ENCODE data around the gene PTHLH. TPM values are rescaled to one million over a fixed set of nuclear protein-coding genes. Genes with fewer than 3 reads are reported as not detected.

Gene PTHLH
- total RNA-seq, 1 donor from 2014 or later = 1.1 TPM

DNA sequence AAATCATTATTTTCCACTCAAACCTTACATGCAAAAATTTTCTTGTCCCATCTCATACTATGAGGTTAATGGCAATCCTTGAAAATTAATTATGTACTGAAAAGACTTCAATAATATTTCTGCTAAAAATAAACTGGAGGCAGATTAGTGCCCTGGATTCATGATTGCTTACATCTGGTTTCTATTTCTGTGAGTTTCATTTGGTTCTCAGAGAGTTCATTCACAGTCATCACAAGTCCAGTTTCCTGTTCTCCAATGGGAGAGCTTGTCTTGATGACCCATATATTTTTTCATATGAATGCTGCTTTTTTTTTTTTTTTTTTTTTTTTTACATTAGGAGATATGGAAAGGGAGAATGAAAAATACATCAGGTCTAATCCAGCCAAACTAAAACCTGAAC is 6.6 kb upstream of the PTHLH start:
- DNase-seq = no peak
- Mint-ChIP-seq H3K4me1 (ENCODE audit: low read depth, unreplicated experiment) (peaks cover 6% of the 10 kb centered on the region), H3K27me3 (ENCODE audit: unreplicated experiment) (peaks cover 18% of the 10 kb centered on the region), H3K27ac (ENCODE audit: unreplicated experiment) (no peak overlapping the region), H3K36me3 (ENCODE audit: unreplicated experiment) (no peaks in the 10 kb centered on the region), H3K4me3 (ENCODE audit: unreplicated experiment) (no peak overlapping the region), H3K9me3 (ENCODE audit: unreplicated experiment) (peaks cover 6% of the 10 kb centered on the region)
- TF ChIP-seq, protein P1, sequence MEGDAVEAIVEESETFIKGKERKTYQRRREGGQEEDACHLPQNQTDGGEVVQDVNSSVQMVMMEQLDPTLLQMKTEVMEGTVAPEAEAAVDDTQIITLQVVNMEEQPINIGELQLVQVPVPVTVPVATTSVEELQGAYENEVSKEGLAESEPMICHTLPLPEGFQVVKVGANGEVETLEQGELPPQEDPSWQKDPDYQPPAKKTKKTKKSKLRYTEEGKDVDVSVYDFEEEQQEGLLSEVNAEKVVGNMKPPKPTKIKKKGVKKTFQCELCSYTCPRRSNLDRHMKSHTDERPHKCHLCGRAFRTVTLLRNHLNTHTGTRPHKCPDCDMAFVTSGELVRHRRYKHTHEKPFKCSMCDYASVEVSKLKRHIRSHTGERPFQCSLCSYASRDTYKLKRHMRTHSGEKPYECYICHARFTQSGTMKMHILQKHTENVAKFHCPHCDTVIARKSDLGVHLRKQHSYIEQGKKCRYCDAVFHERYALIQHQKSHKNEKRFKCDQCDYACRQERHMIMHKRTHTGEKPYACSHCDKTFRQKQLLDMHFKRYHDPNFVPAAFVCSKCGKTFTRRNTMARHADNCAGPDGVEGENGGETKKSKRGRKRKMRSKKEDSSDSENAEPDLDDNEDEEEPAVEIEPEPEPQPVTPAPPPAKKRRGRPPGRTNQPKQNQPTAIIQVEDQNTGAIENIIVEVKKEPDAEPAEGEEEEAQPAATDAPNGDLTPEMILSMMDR (IDR thresholded peaks at IDR 0.05; ENCODE audit: partially characterized antibody, unreplicated experiment) = no peak

DNA sequence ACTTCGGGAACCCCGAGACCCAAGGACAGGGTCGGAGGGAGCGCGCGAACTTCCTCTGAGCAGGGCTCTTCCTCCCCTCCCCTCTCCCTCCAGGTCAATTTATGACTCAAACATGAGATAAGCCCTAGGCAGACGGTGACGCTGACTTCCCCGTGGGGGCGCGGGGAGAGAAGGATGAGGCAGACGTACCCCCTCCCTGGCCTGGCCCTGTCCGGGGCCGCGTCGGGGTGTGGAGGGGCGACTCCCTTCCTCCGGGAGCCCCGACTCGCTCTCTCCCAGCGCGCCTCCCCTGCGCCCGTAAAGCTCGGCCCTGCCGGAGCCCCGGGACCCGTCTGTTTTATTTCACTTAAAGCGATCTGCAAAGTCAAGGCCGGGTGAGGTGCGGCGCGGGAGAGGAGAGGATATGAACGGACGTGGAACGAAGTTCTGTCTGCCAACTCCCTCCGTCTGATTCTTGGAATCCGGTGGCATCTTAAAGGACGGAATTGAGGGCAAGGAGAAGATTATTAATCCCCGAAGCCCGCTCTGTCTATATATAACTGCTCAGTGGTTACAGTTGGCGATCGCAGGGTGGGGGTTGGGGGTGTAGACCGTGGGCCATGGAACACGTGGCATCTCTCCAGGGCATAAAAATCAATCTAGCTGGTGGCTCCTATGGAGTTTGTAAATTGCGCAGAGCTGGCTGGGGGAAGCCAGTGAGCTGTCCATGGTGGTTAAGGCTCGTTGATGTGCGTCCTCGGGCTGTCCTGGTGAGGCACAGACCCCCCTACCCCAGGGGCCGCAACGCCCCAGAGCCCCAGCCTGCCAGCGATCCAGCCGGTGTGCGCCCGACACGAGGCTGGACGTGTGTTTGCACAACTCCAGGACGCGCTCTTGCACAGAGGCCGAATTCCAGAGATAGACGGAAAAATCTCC is 2.9 kb upstream of the PTHLH start:
- H3K27me3 Mint-ChIP-seq (ENCODE audit: unreplicated experiment) = peaks cover 33% of the 10 kb centered on the region
- H3K27ac Mint-ChIP-seq (ENCODE audit: unreplicated experiment) = no peak overlapping the region
- H3K36me3 Mint-ChIP-seq (ENCODE audit: unreplicated experiment) = peaks cover 4% of the 10 kb centered on the region
- TF ChIP-seq, protein P1 (IDR thresholded peaks at IDR 0.05; ENCODE audit: partially characterized antibody, unreplicated experiment) = no peak
- H3K4me1 Mint-ChIP-seq (ENCODE audit: low read depth, unreplicated experiment) = peaks cover 8% of the 10 kb centered on the region
- peak; percentile 50 for DNase-seq
- peaks cover 6% of the 10 kb centered on the region for H3K9me3 Mint-ChIP-seq (ENCODE audit: unreplicated experiment)
- peak overlapping the region; percentile 88 for H3K4me3 Mint-ChIP-seq (ENCODE audit: unreplicated experiment)

DNA sequence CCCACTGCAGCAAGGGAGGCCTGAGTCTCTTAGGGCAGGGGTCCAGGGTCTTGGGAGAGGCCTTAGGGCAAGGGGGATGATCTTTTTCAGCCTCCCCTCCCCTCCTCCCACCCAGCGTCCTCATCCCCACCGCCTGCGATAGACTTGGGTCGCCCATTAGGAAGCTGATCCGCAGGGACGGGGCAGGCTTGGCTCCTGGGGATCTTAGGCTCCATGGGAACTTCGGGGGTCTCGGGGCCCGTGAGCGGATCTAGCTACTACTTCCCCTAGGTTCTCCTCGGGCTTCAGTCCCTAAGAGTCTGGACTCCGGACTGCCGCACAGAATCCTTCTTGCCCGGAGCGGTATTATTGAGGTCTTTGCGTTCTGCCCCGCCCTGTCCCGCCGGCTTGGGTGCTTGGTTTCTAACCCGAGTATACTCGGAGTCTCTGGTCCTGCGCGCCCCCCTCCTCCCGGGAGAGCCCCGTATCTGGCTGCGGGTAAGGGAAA is 2.2 kb upstream of the PTHLH start:
- peak overlapping the region; percentile 88 for H3K4me3 Mint-ChIP-seq (ENCODE audit: unreplicated experiment)
- peak; percentile 21 for DNase-seq
- H3K4me1 Mint-ChIP-seq (ENCODE audit: low read depth, unreplicated experiment) = peaks cover 10% of the 10 kb centered on the region
- H3K27me3 Mint-ChIP-seq (ENCODE audit: unreplicated experiment) = peaks cover 36% of the 10 kb centered on the region
- H3K27ac Mint-ChIP-seq (ENCODE audit: unreplicated experiment) = no peak overlapping the region
- peaks cover 4% of the 10 kb centered on the region for H3K36me3 Mint-ChIP-seq (ENCODE audit: unreplicated experiment)
- TF ChIP-seq, protein P1 (IDR thresholded peaks at IDR 0.05; ENCODE audit: partially characterized antibody, unreplicated experiment) = no peak
- peaks cover 8% of the 10 kb centered on the region for H3K9me3 Mint-ChIP-seq (ENCODE audit: unreplicated experiment)

DNA sequence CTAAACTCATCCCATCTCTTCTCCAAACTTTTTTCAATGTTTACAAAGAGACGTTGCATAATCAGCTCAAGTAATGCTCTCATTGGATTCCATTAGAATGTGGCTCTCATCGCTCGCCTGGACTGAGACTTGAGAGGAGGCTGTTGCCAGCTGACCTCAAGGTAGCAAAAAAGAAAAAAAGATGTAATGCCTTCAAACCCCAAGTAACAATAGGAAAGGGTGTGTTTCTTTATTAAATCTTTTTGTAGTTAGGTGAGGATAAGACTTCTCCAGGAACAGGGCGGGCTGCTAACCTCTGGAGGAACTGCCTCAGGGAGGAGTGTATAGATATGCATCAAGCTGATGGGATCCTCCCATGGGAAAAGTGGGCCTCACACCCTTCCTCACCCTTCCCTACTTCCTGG is 956 bp upstream of the PTHLH start:
- H3K9me3 Mint-ChIP-seq (ENCODE audit: unreplicated experiment) = peaks cover 12% of the 10 kb centered on the region
- H3K27me3 Mint-ChIP-seq (ENCODE audit: unreplicated experiment) = peaks cover 40% of the 10 kb centered on the region
- no peak overlapping the region for H3K27ac Mint-ChIP-seq (ENCODE audit: unreplicated experiment)
- peaks cover 8% of the 10 kb centered on the region for H3K36me3 Mint-ChIP-seq (ENCODE audit: unreplicated experiment)
- H3K4me3 Mint-ChIP-seq (ENCODE audit: unreplicated experiment) = no peak overlapping the region
- TF ChIP-seq, protein P1 (IDR thresholded peaks at IDR 0.05; ENCODE audit: partially characterized antibody, unreplicated experiment) = no peak
- DNase-seq = no peak
- H3K4me1 Mint-ChIP-seq (ENCODE audit: low read depth, unreplicated experiment) = peaks cover 14% of the 10 kb centered on the region

DNA sequence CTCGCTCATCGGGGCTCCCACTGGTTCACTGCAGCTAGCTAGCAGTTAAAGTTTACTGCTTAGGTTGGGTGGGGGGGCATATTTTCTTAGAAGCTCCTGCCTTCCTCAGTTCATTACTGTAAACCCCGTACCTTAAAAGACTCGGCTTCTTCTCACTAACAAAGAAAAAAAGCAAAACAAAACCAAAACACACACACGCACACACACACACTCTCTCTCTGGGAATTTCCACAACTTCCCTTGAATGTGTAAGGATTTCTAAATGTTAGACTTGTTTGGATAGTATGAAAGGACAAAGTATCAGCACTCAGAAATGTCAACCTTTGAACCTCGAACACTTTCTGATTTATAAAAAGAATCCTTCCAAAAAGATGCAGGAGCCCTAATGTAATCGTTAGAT is 927 bp downstream of the PTHLH start:
- Mint-ChIP-seq H3K4me1 (ENCODE audit: low read depth, unreplicated experiment) (peaks cover 17% of the 10 kb centered on the region), H3K27me3 (ENCODE audit: unreplicated experiment) (peaks cover 35% of the 10 kb centered on the region)

More for the DNA sequence above, 927 bp downstream of the PTHLH start:
- TF ChIP-seq, protein P1 (IDR thresholded peaks at IDR 0.05; ENCODE audit: partially characterized antibody, unreplicated experiment) = no peak
- DNase-seq = no peak
- Mint-ChIP-seq H3K27ac (ENCODE audit: unreplicated experiment) (no peak overlapping the region), H3K9me3 (ENCODE audit: unreplicated experiment) (peaks cover 12% of the 10 kb centered on the region), H3K36me3 (ENCODE audit: unreplicated experiment) (peaks cover 8% of the 10 kb centered on the region), H3K4me3 (ENCODE audit: unreplicated experiment) (peak overlapping the region; percentile 85)

All from glutamatergic neuron (in vitro differentiated cells).